Measurements from ENCODE around the gene IL3RA.
"Not testable (repeated sequence)": the region's sequence is repeated elsewhere in the genome, so short reads cannot be mapped to it uniquely, and the experiment has no call there.

DNA sequence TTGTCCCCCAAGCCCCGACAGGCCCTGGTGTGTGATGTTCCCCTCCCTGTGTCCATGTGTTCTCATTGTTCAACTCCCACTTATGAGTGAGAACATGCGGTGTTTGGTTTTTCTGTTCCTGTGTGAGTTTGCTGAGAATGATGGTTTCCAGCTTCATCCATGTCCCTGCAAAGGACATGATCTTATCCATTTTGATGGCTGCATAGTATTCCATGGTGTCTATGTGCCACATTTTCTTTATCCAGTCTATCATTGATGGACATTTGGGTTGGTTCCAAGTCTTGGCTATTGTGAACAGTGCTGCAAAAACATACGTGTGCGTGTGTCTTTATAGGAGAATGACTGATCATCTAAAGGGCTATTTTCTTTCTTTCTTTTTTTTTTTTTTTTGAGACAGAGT is 4.2 kb upstream of the IL3RA start:
- TF ChIP-seq, protein P1, sequence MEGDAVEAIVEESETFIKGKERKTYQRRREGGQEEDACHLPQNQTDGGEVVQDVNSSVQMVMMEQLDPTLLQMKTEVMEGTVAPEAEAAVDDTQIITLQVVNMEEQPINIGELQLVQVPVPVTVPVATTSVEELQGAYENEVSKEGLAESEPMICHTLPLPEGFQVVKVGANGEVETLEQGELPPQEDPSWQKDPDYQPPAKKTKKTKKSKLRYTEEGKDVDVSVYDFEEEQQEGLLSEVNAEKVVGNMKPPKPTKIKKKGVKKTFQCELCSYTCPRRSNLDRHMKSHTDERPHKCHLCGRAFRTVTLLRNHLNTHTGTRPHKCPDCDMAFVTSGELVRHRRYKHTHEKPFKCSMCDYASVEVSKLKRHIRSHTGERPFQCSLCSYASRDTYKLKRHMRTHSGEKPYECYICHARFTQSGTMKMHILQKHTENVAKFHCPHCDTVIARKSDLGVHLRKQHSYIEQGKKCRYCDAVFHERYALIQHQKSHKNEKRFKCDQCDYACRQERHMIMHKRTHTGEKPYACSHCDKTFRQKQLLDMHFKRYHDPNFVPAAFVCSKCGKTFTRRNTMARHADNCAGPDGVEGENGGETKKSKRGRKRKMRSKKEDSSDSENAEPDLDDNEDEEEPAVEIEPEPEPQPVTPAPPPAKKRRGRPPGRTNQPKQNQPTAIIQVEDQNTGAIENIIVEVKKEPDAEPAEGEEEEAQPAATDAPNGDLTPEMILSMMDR (IDR thresholded peaks at IDR 0.05): not testable (repeated sequence)
- not testable (repeated sequence) for TF ChIP-seq POLR2AphosphoS5 (IDR thresholded peaks at IDR 0.05)
